T-cell (primary cell): ENCODE results near the gene ULK1. TPM values are rescaled to one million over a fixed set of nuclear protein-coding genes. Genes with fewer than 3 reads are reported as not detected.
A peak's percentile ranks its signal among the peaks of the same experiment; 100 is the strongest.
"Not testable (repeated sequence)": the region's sequence is repeated elsewhere in the genome, so short reads cannot be mapped to it uniquely, and the experiment has no call there.

Experiments
- ATAC-seq, 4 experiments: fragments of 200-7000 bp in 3 of 4; fragments of 150-1000 bp in 1 of 4; cut with Tn5 transposase; replicated peaks in 1 of 4; 1 replicate in 3 of 4; 2 replicates in 1 of 4; pipeline ENCODE4 v1.10.0; 2021; ENCODE audit warnings: moderate library complexity in 3 of 4, mild to moderate bottlenecking in 2 of 4, moderate number of reproducible peaks in 1 of 4
- CTCF ChIA-PET, 2 donors: fragments of 300-600 bp; sonication (Branson Sonifier 250); formaldehyde crosslinking; loops; one replicate each; lab custom pipeline; 2022; ENCODE audit warnings: antibody characterized with exemption in 2 of 2; lab: Charles Lee
- POLR2A ChIA-PET, 2 donors: fragments of 300-600 bp; sonication (Branson Sonifier 250); formaldehyde crosslinking; loops; one replicate each; lab custom pipeline; 2022; ENCODE audit warnings: antibody characterized with exemption in 2 of 2; lab: Charles Lee
- DNase-seq, 35 experiments: peaks; one replicate each; pipeline versions ENCODE4 v3.0.0 to v3.0.0-alpha.2; 2013 to 2023
- H3K27ac ChIP-seq: one replicate; pipeline ENCODE4 v1.5.1; 2013; ENCODE audit warnings: low read length
- H3K27me3 ChIP-seq, 2 experiments: replicated peaks in 1 of 2; 1 replicate in 1 of 2; 2 replicates in 1 of 2; pipeline versions ENCODE4 v1.6.1 to v1.7.0; 2013; ENCODE audit warnings: low read length in 1 of 2, mixed read lengths in 1 of 2; ENCODE audit not compliant: control insufficient read depth in 2 of 2, insufficient read depth in 2 of 2; ENCODE audit errors: extremely low read depth in 1 of 2
- H3K36me3 ChIP-seq, 2 donors: 1 replicate in 1 of 2; 2 replicates in 1 of 2; pipeline versions ENCODE4 v1.6.1 to v1.7.0; 2013; ENCODE audit warnings: low read length in 1 of 2; ENCODE audit not compliant: control insufficient read depth in 2 of 2, insufficient read depth in 1 of 2; ENCODE audit errors: extremely low read depth in 1 of 2
- H3K4me1 ChIP-seq, 2 experiments: 1 replicate in 1 of 2; 2 replicates in 1 of 2; pipeline versions ENCODE4 v1.6.1 to v1.7.0; 2013; ENCODE audit warnings: low read length in 2 of 2, mixed read lengths in 1 of 2; ENCODE audit not compliant: insufficient read depth in 2 of 2, control insufficient read depth in 1 of 2; ENCODE audit errors: extremely low read depth in 1 of 2
- H3K4me3 ChIP-seq, 2 donors: 1 replicate in 1 of 2; 2 replicates in 1 of 2; pipeline versions ENCODE4 v1.5.1 to v1.7.0; 2013; ENCODE audit warnings: mild to moderate bottlenecking in 2 of 2, low read length in 1 of 2, moderate library complexity in 1 of 2; ENCODE audit not compliant: control insufficient read depth in 1 of 2; ENCODE audit errors: extremely low read depth in 1 of 2
- H3K9me3 ChIP-seq: 2 replicates; pipeline ENCODE4 v1.7.0; 2013
- H3K27ac Mint-ChIP-seq, 2 donors: one replicate each; pipeline ENCODE4 v1.8.0; 2020 to 2021; ENCODE audit warnings: mild to moderate bottlenecking in 2 of 2, mixed read lengths in 2 of 2
- H3K27me3 Mint-ChIP-seq, 2 donors: one replicate each; pipeline ENCODE4 v1.8.0; 2021 to 2022; ENCODE audit warnings: mixed read lengths in 2 of 2
- H3K36me3 Mint-ChIP-seq: one replicate; pipeline ENCODE4 v1.8.0; 2021; ENCODE audit warnings: mixed read lengths
- H3K4me1 Mint-ChIP-seq, 3 donors: one replicate each; pipeline ENCODE4 v1.8.0; 2020 to 2022; ENCODE audit warnings: mixed read lengths in 3 of 3, mild to moderate bottlenecking in 1 of 3
- H3K4me3 Mint-ChIP-seq, 3 donors: one replicate each; pipeline ENCODE4 v1.8.0; 2020 to 2022; ENCODE audit warnings: mild to moderate bottlenecking in 3 of 3, mixed read lengths in 3 of 3, moderate library complexity in 3 of 3
- H3K9me3 Mint-ChIP-seq, 3 donors: one replicate each; pipeline ENCODE4 v1.8.0; 2020 to 2022; ENCODE audit warnings: mixed read lengths in 3 of 3
- WGBS: methylation state at CpG from one replicate; pipeline ENCODE4 v1.1.5; 2013; ENCODE audit warnings: missing lambda C conversion rate; ENCODE audit not compliant: insufficient coverage; 5-methylcytosine and 5-hydroxymethylcytosine counted together
- total RNA-seq, 35 experiments: library from RNA in 6 of 35; stranded (reverse) in 6 of 35; fragments of 120-200 nt in 1 of 35; gene quantifications; one replicate each; pipeline versions ENCODE4 v1.2.1 to v1.2.4 and lab custom pipeline; 2013 to 2026

ULK1 gene
- total RNA-seq, 5 donors from 2014 or later (not counting 1 experiment from before 2014, with no cell fraction given): 53.3 to 89.6 (median 57.8) TPM

- peaks cover 26 to 42% (median 40%) of the 10 kb centered on the region in 3 donors for H3K4me1 Mint-ChIP-seq
- DNase-seq: peak in 3 of 35 experiments; percentile 7 to 35 (median 10)
Observed at GRCh38 chr12:131948713-131949430, 54.5 kb downstream of the ULK1 start.

GRCh38 chr12:131949431-131950181 lies 55.2 kb downstream of the ULK1 start, which contains the start of gene EP400:
TSS of gene EP400 (plus strand) at chr12:131949942. CDS start at chr12:131960620, 10,678 bp downstream.
- ChIA-PET POLR2A (interaction anchor here (0.6 to 0.9 kb wide), 3 partner anchors 32 to 106 kb away, joined by 3 to 9 read pairs (median 3); no protein-coding TSS in a partner anchor), CTCF (interaction anchor here (0.5 to 1.8 kb wide), 6 partner anchors 10 to 1141 kb away, joined by 3 to 9 read pairs (median 4); no protein-coding TSS in a partner anchor)
- under 1% methylated on average over 94 of the region's 97 CpGs for WGBS
- Mint-ChIP-seq H3K4me3 (peak within 1 kb of the TSS; percentile 89 to 93 (median 91)), H3K27ac (peak within 1 kb of the TSS; percentile 87 to 90), H3K36me3 (peaks cover 7% of the 10 kb centered on the region), H3K4me1 (peaks cover 28 to 44% (median 43%) of the 10 kb centered on the region in 3 donors), H3K9me3 (no peaks in the 10 kb centered on the region), H3K27me3 (no peaks in the 10 kb centered on the region)
- H3K27me3 ChIP-seq: no peaks in the 10 kb centered on the region
- H3K4me3 ChIP-seq: peak within 1 kb of the TSS; percentile 73 to 89
- H3K27ac ChIP-seq: peak within 1 kb of the TSS; percentile 60
- peaks cover 4 to 42% of the 10 kb centered on the region in 2 experiments for H3K4me1 ChIP-seq
- no peaks in the 10 kb centered on the region for H3K9me3 ChIP-seq
- peaks cover 1 to 2% of the 10 kb centered on the region in 2 donors for H3K36me3 ChIP-seq
- peak; percentile 71 to 96 (median 84) for DNase-seq
- peak; percentile 89 to 96 (median 94) for ATAC-seq

More at GRCh38 chr12:131948713-131949430, 54.5 kb downstream of the ULK1 start:
- Histone ChIP-seq H3K4me1 (peaks cover 4 to 42% of the 10 kb centered on the region in 2 experiments), H3K4me3 (peak overlapping the region; percentile 29 to 89), H3K27ac (peak overlapping the region; percentile 60)
- not testable (repeated sequence) for ATAC-seq, H3K27me3 Mint-ChIP-seq, H3K9me3 Mint-ChIP-seq, H3K36me3 Mint-ChIP-seq, H3K36me3 ChIP-seq, H3K27me3 ChIP-seq, H3K9me3 ChIP-seq
- POLR2A ChIA-PET: interaction anchor here in 1 of 2 donors (0.6 kb wide), 1 partner anchor 56 kb away, joined by 3 read pairs; no protein-coding TSS in a partner anchor
- CTCF ChIA-PET: interaction anchor here (0.5 to 1.8 kb wide), 4 partner anchors 19 to 1140 kb away, joined by 3 to 9 read pairs (median 4); no protein-coding TSS in a partner anchor
- H3K4me3 Mint-ChIP-seq: peak overlapping the region; percentile 79 to 89 (median 79)
- H3K27ac Mint-ChIP-seq: peak overlapping the region; percentile 87 to 90
- 23% methylated on average over 2 of the region's 23 CpGs for WGBS

- POLR2A ChIA-PET: interaction anchor here (0.6 to 0.9 kb wide), 2 partner anchors 32 to 107 kb away, joined by 3 to 9 read pairs; no protein-coding TSS in a partner anchor
Observed at GRCh38 chr12:131950182-131950913, 55.9 kb downstream of the ULK1 start.

DNA sequence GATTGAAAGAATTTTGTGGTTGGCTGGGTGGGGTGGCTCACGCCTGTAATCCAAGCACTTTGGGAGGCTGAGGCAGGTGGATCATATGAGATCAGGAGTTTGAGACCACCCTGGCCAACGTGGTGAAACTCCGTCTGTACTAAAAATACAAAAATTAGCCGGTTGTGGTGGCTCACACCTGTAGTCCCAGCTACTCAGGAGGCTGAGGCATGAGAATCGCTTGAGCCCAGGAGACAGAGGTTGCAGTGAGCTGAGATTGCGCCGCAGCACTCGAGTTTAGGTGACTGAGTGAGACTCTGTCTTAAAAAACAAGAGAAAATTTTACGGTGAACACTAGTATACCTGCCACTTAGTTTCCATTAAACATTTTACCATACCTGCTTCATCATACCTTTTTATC lies 59.4 kb downstream of the ULK1 start:
- H3K36me3 Mint-ChIP-seq, H3K36me3 ChIP-seq, H3K27me3 ChIP-seq, H3K27ac Mint-ChIP-seq, H3K27ac ChIP-seq, H3K27me3 Mint-ChIP-seq, ATAC-seq, H3K4me3 Mint-ChIP-seq, H3K9me3 Mint-ChIP-seq, DNase-seq, H3K4me3 ChIP-seq, H3K9me3 ChIP-seq: not testable (repeated sequence)
- H3K4me1 ChIP-seq: peaks cover 2 to 48% of the 10 kb centered on the region in 2 experiments
- peaks cover 48 to 66% (median 64%) of the 10 kb centered on the region in 3 donors for H3K4me1 Mint-ChIP-seq
- CTCF ChIA-PET: interaction anchor here in 1 of 2 donors (1.0 kb wide), 1 partner anchor 198 kb away, joined by 3 read pairs; no protein-coding TSS in a partner anchor
- 93% methylated on average over 7 of the region's 9 CpGs for WGBS
- POLR2A ChIA-PET: interaction anchor here in 1 of 2 donors (0.6 kb wide), 1 partner anchor 73 kb away, joined by 21 read pairs; no protein-coding TSS in a partner anchor

More at GRCh38 chr12:131950182-131950913, 55.9 kb downstream of the ULK1 start:
- H3K9me3 Mint-ChIP-seq: no peaks in the 10 kb centered on the region
- Histone ChIP-seq H3K27ac (no peak overlapping the region), H3K27me3 (no peaks in the 10 kb centered on the region), H3K36me3 (no peaks in the 10 kb centered on the region), H3K4me1 (peaks cover 4 to 42% of the 10 kb centered on the region in 2 experiments), H3K4me3 (peak overlapping the region; percentile 73 to 89), H3K9me3 (no peaks in the 10 kb centered on the region)
- H3K27me3 Mint-ChIP-seq: no peaks in the 10 kb centered on the region
- H3K4me3 Mint-ChIP-seq: peak overlapping the region; percentile 89 to 93 (median 91)
- CTCF ChIA-PET: interaction anchor here (0.6 to 1.8 kb wide), 5 partner anchors 9 to 179 kb away, joined by 3 to 9 read pairs (median 5); no protein-coding TSS in a partner anchor
- H3K27ac Mint-ChIP-seq: peak overlapping the region; percentile 84 to 86
- H3K4me1 Mint-ChIP-seq: peaks cover 31 to 50% (median 47%) of the 10 kb centered on the region in 3 donors
- peak; percentile 1 to 24 (median 14) for ATAC-seq
- under 1% methylated on average over 68 of the region's 79 CpGs for WGBS
- H3K36me3 Mint-ChIP-seq: no peaks in the 10 kb centered on the region
- DNase-seq: peak in 17 of 35 experiments; percentile 6 to 53 (median 18)

DNA sequence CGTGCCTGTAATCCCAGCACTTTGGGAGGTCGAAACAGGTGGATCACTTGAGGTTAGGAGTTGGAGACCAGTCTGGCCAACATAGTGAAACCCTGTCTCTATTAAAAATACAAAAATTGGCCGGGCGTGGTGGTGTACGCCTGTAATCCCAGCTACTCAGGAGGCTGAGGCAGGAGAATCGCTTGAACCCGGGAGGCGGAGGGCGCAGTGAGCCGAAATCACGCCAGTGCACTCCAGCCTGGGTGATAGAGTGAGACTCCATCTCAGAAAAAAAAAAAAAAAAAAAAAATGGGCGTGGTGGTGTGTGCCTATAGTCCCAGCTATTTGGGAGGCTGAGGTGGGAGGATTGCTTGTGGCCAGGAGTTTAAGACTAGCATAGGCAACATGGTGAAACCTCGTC lies 60.0 kb downstream of the ULK1 start:
- H3K9me3 Mint-ChIP-seq, H3K36me3 Mint-ChIP-seq, H3K27ac ChIP-seq, CTCF ChIA-PET, H3K27ac Mint-ChIP-seq, H3K4me3 ChIP-seq, H3K36me3 ChIP-seq, ATAC-seq, DNase-seq, H3K4me3 Mint-ChIP-seq, H3K9me3 ChIP-seq, H3K27me3 Mint-ChIP-seq, H3K27me3 ChIP-seq: not testable (repeated sequence)
- H3K4me1 ChIP-seq: peaks cover 2 to 48% of the 10 kb centered on the region in 2 experiments
- POLR2A ChIA-PET: interaction anchor here in 1 of 2 donors (0.6 kb wide), 1 partner anchor 44 kb away, joined by 3 read pairs; no protein-coding TSS in a partner anchor
- peaks cover 54 to 67% (median 64%) of the 10 kb centered on the region in 3 donors for H3K4me1 Mint-ChIP-seq
- WGBS: 100% methylated on average over 2 of the region's 13 CpGs
